IPS-15b (cell line): ENCODE results near the gene JAZF1.

Source experiments
- H3K27me3 ChIP-seq: one replicate; pipeline ENCODE4 v1.6.1; 2013; ENCODE audit warnings: low read length; ENCODE audit not compliant: control insufficient read depth, insufficient read depth
- H3K36me3 ChIP-seq: one replicate; pipeline ENCODE4 v1.6.1; 2013; ENCODE audit warnings: low read length; ENCODE audit not compliant: control insufficient read depth, insufficient read depth
- H3K4me1 ChIP-seq: one replicate; pipeline ENCODE4 v1.6.1; 2013; ENCODE audit warnings: mild to moderate bottlenecking, low read length; ENCODE audit not compliant: control insufficient read depth, insufficient read depth
- H3K4me3 ChIP-seq: one replicate; pipeline ENCODE4 v1.5.1; 2013; ENCODE audit warnings: low read depth, low read length
- H3K9ac ChIP-seq: one replicate; pipeline ENCODE4 v1.6.1; 2013; ENCODE audit warnings: low read depth, mild to moderate bottlenecking, low read length
- H3K9me3 ChIP-seq: one replicate; pipeline ENCODE4 v1.6.1; 2013; ENCODE audit warnings: mild to moderate bottlenecking, low read length; ENCODE audit not compliant: control insufficient read depth, insufficient read depth

Gene JAZF1

GRCh38 chr7:28112467-28112866, 68.1 kb downstream of the JAZF1 start:
- no peaks in the 10 kb centered on the region for H3K36me3 ChIP-seq
- H3K4me3 ChIP-seq = no peak overlapping the region
- H3K27me3 ChIP-seq = no peaks in the 10 kb centered on the region
- H3K9me3 ChIP-seq = no peaks in the 10 kb centered on the region
- no peaks in the 10 kb centered on the region for H3K4me1 ChIP-seq
- H3K9ac ChIP-seq = no peak overlapping the region

- H3K9me3 ChIP-seq = no peaks in the 10 kb centered on the region
- H3K4me3 ChIP-seq = no peak overlapping the region
- H3K4me1 ChIP-seq = no peaks in the 10 kb centered on the region
- no peaks in the 10 kb centered on the region for H3K27me3 ChIP-seq
- no peaks in the 10 kb centered on the region for H3K36me3 ChIP-seq
- no peak overlapping the region for H3K9ac ChIP-seq
These were observed 68.6 kb downstream of the JAZF1 start for GRCh38 chr7:28112012-28112411.

GRCh38 chr7:28110427-28111012, 70.1 kb downstream of the JAZF1 start:
- Histone ChIP-seq H3K27me3 (no peaks in the 10 kb centered on the region), H3K9me3 (no peaks in the 10 kb centered on the region), H3K4me1 (peaks cover 2% of the 10 kb centered on the region), H3K4me3 (no peak overlapping the region), H3K36me3 (no peaks in the 10 kb centered on the region), H3K9ac (no peak overlapping the region)

GRCh38 chr7:28108747-28109146, 71.8 kb downstream of the JAZF1 start:
- Histone ChIP-seq H3K36me3 (no peaks in the 10 kb centered on the region), H3K4me3 (no peak overlapping the region), H3K9ac (no peak overlapping the region), H3K4me1 (peaks cover 4% of the 10 kb centered on the region), H3K27me3 (no peaks in the 10 kb centered on the region), H3K9me3 (no peaks in the 10 kb centered on the region)

- no peaks in the 10 kb centered on the region for H3K27me3 ChIP-seq
- H3K9ac ChIP-seq = no peak overlapping the region
- H3K36me3 ChIP-seq = no peaks in the 10 kb centered on the region
- no peaks in the 10 kb centered on the region for H3K9me3 ChIP-seq
- H3K4me3 ChIP-seq = no peak overlapping the region
- H3K4me1 ChIP-seq = peaks cover 4% of the 10 kb centered on the region
These were observed 72.6 kb downstream of the JAZF1 start for GRCh38 chr7:28107960-28108359.

- H3K4me1 ChIP-seq = peaks cover 4% of the 10 kb centered on the region
- H3K9me3 ChIP-seq = no peaks in the 10 kb centered on the region
- no peaks in the 10 kb centered on the region for H3K36me3 ChIP-seq
- no peak overlapping the region for H3K4me3 ChIP-seq
- H3K27me3 ChIP-seq = no peaks in the 10 kb centered on the region
- no peak overlapping the region for H3K9ac ChIP-seq
These were observed 74.2 kb downstream of the JAZF1 start for GRCh38 chr7:28106321-28106829.

GRCh38 chr7:28105234-28105633, 75.4 kb downstream of the JAZF1 start:
- Histone ChIP-seq H3K4me3 (no peak overlapping the region), H3K9me3 (no peaks in the 10 kb centered on the region)

GRCh38 chr7:28104811-28105210, 75.8 kb downstream of the JAZF1 start:
- Histone ChIP-seq H3K4me1 (peaks cover 4% of the 10 kb centered on the region), H3K4me3 (no peak overlapping the region), H3K36me3 (no peaks in the 10 kb centered on the region), H3K27me3 (no peaks in the 10 kb centered on the region), H3K9me3 (no peaks in the 10 kb centered on the region), H3K9ac (no peak overlapping the region)

More at GRCh38 chr7:28105234-28105633, 75.4 kb downstream of the JAZF1 start:
- H3K27me3 ChIP-seq = no peaks in the 10 kb centered on the region
- H3K9ac ChIP-seq = no peak overlapping the region
- peaks cover 4% of the 10 kb centered on the region for H3K4me1 ChIP-seq
- no peaks in the 10 kb centered on the region for H3K36me3 ChIP-seq

GRCh38 chr7:28104041-28104541, 76.5 kb downstream of the JAZF1 start:
- Histone ChIP-seq H3K4me1 (peaks cover 4% of the 10 kb centered on the region), H3K9me3 (no peaks in the 10 kb centered on the region), H3K4me3 (no peak overlapping the region), H3K27me3 (no peaks in the 10 kb centered on the region), H3K9ac (no peak overlapping the region), H3K36me3 (no peaks in the 10 kb centered on the region)

- Histone ChIP-seq H3K27me3 (no peaks in the 10 kb centered on the region), H3K36me3 (no peaks in the 10 kb centered on the region), H3K9me3 (no peaks in the 10 kb centered on the region), H3K4me1 (peaks cover 4% of the 10 kb centered on the region), H3K9ac (no peak overlapping the region), H3K4me3 (no peak overlapping the region)
These were observed 77.8 kb downstream of the JAZF1 start for GRCh38 chr7:28102797-28103196.

- Histone ChIP-seq H3K4me3 (no peak overlapping the region), H3K9ac (no peak overlapping the region), H3K27me3 (no peaks in the 10 kb centered on the region), H3K4me1 (peaks cover 7% of the 10 kb centered on the region), H3K9me3 (no peaks in the 10 kb centered on the region), H3K36me3 (no peaks in the 10 kb centered on the region)
These were observed 83.9 kb downstream of the JAZF1 start for GRCh38 chr7:28096713-28097112.

GRCh38 chr7:28095231-28095630, 85.4 kb downstream of the JAZF1 start:
- Histone ChIP-seq H3K4me3 (no peak overlapping the region), H3K27me3 (no peaks in the 10 kb centered on the region), H3K4me1 (peaks cover 7% of the 10 kb centered on the region), H3K36me3 (no peaks in the 10 kb centered on the region), H3K9me3 (no peaks in the 10 kb centered on the region), H3K9ac (no peak overlapping the region)
